GM21515 (cell line): Measurements from ENCODE around the gene QRICH2.
"Not testable (repeated sequence)": the region's sequence is repeated elsewhere in the genome, so short reads cannot be mapped to it uniquely, and the experiment has no call there.

Experiments
- ATAC-seq: cut with Tn5 transposase; IDR thresholded peaks from one replicate; pipeline ENCODE4 v1.9.1; 2021; ENCODE audit not compliant: unreplicated experiment

The QRICH2 gene, protein sequence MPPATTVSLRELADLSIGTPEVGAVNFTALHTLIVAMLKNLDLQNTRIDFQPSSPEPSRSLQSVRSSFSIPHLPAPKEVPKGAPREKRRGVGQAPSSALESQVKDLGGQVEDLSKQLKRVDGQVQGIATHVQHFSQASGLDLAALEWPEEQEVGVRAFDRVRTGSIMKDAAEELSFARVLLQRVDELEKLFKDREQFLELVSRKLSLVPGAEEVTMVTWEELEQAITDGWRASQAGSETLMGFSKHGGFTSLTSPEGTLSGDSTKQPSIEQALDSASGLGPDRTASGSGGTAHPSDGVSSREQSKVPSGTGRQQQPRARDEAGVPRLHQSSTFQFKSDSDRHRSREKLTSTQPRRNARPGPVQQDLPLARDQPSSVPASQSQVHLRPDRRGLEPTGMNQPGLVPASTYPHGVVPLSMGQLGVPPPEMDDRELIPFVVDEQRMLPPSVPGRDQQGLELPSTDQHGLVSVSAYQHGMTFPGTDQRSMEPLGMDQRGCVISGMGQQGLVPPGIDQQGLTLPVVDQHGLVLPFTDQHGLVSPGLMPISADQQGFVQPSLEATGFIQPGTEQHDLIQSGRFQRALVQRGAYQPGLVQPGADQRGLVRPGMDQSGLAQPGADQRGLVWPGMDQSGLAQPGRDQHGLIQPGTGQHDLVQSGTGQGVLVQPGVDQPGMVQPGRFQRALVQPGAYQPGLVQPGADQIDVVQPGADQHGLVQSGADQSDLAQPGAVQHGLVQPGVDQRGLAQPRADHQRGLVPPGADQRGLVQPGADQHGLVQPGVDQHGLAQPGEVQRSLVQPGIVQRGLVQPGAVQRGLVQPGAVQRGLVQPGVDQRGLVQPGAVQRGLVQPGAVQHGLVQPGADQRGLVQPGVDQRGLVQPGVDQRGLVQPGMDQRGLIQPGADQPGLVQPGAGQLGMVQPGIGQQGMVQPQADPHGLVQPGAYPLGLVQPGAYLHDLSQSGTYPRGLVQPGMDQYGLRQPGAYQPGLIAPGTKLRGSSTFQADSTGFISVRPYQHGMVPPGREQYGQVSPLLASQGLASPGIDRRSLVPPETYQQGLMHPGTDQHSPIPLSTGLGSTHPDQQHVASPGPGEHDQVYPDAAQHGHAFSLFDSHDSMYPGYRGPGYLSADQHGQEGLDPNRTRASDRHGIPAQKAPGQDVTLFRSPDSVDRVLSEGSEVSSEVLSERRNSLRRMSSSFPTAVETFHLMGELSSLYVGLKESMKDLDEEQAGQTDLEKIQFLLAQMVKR (N-terminal part only)

DNA sequence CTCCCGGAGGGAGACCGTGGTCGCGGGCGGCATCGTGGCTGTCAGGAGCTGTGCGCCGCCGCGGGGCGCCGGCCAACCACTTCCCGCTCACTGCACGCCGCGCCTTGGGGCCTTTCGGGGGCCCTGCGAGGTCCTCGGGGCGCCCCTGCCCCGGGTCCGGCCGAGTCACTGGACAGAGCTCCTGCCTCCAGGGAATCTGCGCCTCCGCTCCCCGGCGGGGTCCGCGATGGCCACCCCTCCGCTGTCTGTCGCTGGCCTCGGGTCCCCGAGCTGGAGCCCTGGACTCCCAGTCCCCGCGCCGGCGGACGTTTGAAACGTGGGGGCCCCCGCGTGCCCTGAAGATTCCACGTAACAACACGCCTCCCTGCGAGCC is at the start of gene QRICH2:
Gene QRICH2, minus strand, starts transcription at position 311 of the 373 bp plus-strand sequence. Its CDS starts 278 bp downstream, at position 33.
- no peak for ATAC-seq

DNA sequence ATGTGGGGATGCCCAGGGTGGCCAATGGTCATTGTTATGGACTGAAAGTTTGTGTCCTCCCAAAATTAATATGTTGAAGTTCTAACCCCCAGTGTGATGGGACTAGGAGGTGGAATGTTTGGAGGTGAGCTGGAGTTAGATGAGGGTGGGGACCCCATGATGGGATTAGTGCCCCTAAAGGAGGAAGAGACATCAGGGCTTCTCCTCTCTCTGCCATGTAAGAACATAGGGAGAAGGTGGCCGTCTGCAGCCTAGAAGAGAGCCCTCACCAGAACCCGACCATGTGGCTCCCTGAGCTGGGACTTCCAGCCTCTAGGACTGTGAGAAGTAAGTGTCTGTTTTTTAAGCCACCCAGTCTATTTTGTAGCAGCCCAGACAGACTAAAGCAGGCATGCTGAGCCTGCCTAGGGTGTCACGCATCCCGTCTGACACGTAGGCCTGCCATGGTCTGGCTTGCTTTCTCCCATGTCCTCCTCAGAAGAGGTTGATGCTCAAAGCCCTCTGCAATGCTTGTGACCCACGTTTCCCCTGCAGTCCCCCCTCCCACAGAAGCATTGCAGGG is 49.6 kb upstream of the QRICH2 start:
- no peak for ATAC-seq

DNA sequence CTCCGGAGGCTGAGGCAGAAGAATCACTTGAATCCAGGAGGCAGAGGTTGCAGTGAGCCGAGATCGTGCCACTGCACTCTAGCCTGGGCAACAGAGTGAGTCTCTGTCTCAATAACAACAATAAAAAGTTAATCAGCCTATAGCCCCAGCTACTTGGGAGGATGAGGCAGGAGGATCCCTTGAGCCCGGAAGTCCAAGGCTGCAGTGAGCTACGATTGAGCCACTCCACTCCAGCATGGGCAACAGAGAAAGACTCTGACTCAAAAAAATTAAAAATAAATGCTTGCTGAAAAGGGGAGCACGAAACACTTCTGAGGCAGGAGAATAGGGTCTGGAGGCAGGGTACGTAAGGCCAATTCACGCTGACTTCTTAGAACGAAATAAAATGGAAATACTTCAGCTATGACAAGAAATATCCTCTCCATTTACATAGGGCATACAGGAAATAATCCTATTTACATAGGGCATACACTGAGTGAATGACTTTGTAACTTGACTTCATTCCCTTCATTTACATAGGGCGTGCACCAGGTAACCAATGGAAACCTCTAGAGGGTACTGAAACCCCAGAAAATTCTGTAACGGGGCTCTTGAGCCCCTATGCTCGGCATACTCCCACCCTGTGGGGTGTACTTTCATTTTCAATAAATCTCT is 48.9 kb upstream of the QRICH2 start:
- no peak for ATAC-seq

DNA sequence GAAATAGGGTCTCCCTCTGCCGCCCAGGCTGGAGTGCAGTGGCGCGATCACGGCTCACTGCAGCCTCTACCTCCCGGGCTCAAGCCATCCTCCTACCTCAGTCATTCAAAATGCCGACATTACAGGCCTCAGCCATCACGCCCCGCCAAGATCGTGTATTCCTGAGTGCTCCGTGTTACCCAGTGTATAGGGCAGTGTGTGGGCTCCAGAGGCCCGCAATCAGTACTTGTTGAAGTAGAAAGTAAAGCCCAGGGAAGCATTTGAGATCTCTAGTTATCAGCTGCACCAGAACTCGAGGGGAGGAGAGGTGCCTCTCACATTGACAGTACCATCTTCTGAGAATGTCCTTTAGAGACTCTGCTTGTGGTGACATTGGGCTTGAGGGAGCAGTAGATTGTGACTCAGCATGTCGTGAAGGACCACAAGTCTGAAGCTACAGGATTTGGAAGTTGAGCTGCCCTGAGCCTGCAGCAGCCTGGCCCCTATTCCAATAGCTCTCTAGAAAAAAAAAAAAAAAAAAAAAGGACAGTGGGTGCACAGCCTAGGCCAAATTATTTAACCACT is 46.8 kb upstream of the QRICH2 start:
- ATAC-seq: no peak

DNA sequence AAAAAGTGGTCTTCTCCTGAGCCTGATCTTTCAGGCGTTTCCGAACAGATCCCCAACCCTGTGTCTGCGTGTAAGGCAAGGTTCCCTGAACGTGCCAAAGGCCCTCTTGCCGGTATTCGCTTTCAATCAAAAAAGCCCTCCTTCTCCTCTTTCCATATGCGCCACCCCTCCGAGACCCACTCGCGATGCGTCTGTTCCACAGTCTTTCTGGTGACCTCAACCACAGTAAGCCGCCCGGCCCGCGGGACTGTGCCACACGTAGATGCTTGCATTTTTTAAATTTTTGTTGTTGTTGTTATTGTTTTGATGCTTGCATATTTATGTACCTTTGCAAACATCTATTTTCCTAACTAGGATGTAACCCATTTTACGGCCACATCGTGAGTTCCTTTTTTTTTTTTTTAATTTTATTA is 46.2 kb upstream of the QRICH2 start:
- ATAC-seq: no peak

DNA sequence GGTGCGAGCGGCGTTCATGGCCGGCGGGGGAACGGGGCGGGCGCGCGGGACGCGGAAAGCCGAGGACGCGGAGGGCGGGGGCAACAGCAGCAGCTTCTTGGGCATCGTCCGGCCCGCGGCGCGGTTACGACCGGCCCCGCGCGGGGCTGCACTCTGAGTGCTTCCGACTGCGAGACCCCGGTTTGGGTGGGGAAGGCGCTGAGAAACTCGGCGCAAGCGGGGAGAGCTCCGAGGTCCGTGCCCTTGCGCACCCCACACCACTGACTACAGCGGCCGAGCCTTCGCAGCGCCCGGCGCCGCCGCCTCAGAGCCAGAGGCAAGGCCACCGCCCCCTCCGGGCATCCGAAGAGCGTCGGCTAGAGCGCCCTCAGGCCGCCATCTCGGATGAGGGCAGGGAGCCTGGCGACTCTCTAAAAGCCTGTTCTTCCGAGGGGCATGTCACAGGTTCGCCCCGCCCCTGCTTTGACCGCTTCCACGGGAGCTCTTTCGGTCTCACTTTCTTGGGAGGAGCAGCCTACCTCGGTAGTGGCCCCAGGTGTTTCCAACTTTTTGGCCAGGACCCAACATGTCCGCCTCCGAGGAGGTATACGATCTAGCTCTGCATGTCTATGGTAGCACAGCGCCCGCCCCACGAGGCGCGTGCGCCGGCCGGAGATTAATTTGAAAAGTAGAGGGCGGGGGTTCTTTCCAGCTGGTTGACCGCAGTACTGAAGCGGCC is 45.7 kb upstream of the QRICH2 start, which contains the start of gene PRPSAP1:
Gene PRPSAP1, minus strand, starts transcription at position 318 of the 718 bp plus-strand sequence. Its CDS starts 213 bp downstream, at position 105.
- peak; percentile 92 for ATAC-seq

DNA sequence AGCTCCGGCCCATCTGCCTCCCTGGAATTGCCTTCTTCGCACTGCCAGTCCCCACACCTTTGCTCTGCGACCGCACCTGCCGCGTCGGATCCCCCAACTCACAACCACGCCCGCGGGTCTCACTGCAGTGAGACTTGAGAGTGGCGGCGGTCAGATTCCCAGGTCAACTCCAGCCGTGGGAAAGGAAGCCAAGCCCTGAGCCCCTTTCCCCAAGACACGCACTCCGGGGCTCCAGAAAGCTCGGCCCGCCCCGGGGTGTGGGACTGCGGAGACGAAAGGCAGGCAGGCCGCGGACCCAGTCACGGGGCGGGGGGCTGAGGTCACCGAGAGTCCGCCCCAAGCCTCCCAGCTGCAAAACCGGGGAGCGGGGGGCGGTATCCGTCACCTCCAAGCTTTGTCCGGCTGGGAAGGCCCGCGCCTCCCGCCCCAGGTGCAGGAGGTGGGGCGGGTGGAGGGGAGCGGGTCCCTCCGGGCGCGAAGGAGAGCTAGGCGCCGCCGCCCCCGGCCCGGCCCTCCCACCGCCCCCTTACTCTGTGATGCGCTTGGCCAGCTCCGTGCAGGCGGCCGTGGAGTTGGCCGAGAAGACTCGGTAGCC is 45.0 kb upstream of the QRICH2 start:
- peak; percentile 13 for ATAC-seq

DNA sequence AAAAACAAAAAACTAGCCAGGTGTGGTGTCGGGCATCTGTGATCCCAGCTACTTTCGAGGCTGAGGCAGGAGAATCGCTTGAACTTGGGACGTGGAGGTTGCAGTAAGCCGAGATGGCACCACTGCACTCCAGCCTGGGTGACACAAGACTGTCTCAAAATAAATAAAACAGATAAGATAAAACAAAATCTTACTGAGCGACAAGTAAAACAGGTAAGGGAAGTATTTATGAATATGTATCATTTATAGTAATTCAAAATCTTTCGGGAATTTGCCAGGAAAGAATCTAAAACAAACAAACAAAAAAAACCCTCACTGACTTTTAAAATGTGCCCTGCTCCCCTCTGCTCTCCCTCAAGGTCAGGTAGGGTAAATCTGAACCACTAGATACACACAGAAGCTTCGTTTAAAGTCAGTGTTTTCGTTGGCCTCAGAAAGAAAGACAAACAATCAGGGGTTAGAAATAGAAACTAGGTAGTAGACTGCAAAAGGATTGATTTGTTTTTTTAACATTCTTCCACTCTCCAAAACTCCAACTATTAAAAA is 43.5 kb upstream of the QRICH2 start:
- ATAC-seq: no peak

DNA sequence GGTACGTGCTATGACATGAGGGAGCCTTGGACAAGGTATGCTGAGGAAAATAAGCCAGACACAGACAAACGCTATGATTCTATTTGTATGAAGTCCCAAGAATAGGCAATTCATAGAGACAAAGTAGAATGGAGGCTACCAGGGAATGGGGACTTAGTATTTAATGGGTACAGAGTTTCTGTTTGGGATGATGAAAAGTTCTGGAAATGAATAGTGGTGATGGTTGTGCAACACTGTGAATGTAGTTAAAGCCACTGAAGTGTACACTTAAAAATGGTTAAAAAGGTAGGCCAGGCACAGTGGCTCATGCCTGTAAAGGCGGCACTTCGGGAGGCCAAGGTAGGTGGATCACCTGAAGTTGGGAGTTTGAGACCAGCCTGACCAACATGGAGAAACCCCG is 42.4 kb upstream of the QRICH2 start:
- no peak for ATAC-seq

DNA sequence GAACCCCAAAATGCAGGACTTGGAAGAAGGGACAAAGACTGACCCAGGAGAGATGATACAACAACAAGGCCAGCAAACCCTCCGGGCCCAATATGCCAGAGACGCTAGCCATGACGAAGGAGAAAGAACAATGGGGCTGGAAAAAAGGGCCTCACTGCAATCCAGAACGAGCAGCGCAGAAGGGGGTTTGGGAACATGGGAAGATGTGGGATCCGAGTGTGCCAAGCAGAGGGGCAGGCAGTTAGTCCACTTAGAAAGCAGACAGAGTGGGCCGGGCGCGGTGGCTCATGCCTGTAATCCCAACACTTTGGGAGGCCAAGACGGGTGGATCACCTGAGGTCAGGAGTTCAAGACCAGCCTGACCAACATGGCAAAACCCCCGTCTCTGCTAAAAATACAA is 38.9 kb upstream of the QRICH2 start:
- ATAC-seq: not testable (repeated sequence)

DNA sequence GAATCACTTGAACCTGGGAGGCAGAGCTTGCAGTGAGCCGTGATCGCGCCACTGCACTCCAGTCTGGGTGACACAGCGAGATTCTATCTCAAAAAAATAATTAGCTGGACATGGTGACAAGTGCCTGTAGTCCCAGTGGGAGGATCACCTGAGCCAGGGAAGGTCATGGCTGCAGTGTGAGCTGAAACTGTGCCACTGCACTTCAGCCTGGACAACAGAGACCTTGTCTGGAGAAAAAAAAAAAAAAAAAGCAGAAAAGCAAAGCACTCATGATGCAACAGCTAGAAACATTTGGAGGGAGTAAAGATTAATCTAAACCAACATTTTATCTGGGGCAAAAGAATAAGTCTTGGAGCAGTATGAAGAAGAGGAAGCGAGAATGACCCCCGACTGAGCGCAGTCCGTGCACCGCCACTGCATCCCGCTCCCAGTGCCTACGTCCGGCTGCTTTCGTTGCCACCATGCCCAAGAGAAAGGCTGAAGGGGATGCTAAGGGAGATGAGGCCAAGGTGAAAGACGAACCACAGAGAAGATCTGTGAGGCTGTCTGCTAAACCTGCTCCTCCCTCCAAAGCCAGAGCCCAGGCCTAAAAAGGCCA is 37.4 kb upstream of the QRICH2 start:
- no peak for ATAC-seq

DNA sequence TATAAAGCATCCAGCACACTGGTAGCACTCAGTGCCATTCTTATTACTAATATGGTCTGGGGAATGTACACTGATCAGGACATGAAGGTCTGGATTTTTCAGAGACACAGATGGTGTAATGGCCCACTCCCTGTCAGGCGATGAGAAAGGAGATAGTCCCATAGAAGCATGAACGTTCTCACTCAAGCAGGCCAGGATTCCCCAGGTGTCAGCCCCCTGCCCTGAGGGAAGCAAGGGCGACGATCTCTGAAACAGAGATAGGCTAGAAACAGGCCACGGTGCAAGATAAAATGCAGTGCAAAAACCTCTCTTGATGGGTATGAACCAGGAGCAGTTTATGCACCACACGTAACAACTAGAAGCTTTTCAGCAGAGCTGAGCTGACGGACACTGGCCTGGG is 35.0 kb upstream of the QRICH2 start:
- ATAC-seq: no peak

DNA sequence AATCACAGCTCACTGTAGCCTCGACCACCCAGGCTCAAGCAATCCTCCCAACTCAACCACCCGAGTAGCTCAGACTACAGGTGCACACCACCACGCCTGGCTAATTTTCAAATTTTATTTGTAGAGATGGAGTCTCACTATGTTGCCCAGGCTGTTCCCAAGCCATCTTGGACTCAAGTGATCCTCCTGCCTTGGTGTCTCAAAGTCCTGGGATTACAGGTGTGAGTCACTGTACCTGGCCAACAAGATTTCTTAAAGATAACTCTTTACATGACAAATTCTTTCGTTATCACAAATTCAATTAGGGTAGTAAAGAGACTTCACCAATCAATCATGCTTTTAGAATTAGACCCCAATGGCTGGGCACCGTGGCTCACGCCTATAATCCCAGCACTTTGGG is 33.2 kb upstream of the QRICH2 start:
- no peak for ATAC-seq

DNA sequence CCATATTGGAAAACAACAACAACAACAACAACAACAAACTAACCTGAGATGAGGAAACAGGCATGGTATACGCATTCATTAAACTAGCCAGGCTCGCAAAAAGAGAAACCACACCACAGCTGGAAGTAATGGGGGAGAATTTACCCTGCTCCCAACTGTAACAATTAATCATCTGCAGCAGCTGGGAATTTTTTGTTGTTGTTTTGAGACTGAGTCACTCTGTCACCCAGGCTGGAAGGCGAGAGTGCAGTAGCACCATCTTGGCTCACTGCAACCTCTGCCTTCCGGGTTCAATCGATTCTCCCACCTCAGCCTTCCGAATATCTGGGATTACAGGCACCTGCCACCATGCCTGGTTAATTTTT is 29.3 kb upstream of the QRICH2 start:
- no peak for ATAC-seq

DNA sequence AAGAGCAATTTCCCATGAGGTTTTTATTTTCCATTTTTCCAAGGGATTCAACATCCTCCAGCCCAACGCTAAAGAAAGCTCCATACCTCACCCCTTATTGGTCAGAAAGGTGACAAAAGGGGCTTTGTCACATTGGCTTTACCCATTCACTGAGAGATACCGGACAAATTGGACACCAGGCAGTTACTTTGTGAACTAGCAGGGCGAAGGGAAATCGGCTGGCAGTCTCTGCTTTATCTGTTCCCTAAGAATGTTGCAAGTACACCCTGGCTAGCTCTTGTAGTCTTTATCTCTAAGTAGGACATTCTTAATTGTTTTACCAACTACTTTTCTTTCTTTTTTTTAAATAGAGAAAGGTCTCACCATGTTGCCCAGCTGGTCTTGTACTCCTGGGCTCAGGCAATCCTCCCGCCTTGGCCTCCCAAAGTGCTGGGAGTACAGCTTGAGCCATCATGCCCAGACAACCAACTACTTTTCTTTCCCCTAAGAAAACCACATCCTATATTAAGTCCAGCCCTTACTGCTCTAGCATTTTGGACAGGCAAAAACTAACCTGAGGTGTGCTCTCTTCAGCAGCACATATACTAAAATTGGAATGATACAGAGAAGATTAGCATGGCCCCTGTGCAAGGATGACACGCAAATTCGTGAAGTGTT is 28.8 kb upstream of the QRICH2 start:
- ATAC-seq: no peak

DNA sequence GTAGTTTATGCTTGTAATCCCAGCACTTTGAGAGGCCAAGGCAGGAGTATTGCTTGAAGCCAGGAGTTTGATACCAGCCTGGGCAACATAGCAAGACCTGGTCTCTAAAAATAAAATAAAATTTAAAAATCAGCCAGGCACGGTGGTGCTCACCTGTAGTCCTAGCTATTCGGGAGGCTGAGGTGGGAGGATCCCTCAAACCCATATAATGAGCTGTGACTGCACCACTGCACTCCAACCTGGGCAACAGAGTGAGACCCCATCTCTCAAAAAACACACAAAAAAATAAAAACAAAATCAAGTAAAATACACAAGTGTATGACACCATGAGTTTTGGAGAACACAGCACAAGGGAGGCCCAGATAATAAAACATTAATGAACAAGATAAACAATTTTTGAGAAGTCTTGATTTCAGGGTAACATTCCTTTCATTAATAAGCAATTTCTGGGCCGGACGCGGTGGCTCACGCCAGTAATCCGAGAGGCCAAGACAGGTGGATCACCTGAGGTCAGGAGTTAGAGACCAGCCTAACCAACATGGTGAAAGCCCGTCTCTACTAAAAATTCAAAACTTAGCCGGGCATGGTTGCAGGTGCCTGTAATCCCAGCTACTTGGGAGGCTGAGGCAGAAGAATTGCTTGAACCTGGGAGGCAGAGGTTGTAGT is 27.8 kb upstream of the QRICH2 start:
- ATAC-seq: no peak
